AG04450 (cell line): ENCODE data around the gene OCIAD1. TPM values are rescaled to one million over a fixed set of nuclear protein-coding genes. Genes with fewer than 3 reads are reported as not detected.

Experiments
- CTCF ChIA-PET: fragments of 300-600, 350-600 bp; formaldehyde crosslinking; extraction: SDS; loops from one replicate; lab custom pipeline; 2022; ENCODE audit warnings: antibody characterized with exemption, inconsistent platforms; lab: Charles Lee
- POLR2A ChIA-PET: fragments of 350-600 bp; formaldehyde crosslinking; extraction: SDS; loops from one replicate; lab custom pipeline; 2021; ENCODE audit warnings: antibody characterized with exemption, inconsistent platforms; lab: Yijun Ruan, JAX
- DNase-seq: peaks from one replicate; pipeline ENCODE4 v3.0.0-alpha.2; 2011; ENCODE audit warnings: low read depth, low spot score
- H3K27ac ChIP-seq: one replicate; pipeline ENCODE4 v1.5.1; 2012; ENCODE audit warnings: low read depth, low read length, control low read depth
- H3K27me3 ChIP-seq: one replicate; pipeline ENCODE4 v1.6.0; 2012; ENCODE audit warnings: low read length; ENCODE audit not compliant: control insufficient read depth, insufficient read depth
- H3K4me3 ChIP-seq: 2 replicates; pipeline ENCODE4 v1.5.1; 2011; ENCODE audit warnings: mild to moderate bottlenecking, low read depth, low read length, control low read depth
- H3K9me3 ChIP-seq: 2 replicates; pipeline ENCODE4 v1.5.1; 2012; ENCODE audit warnings: low read length; ENCODE audit not compliant: control insufficient read depth, insufficient read depth
- CTCF ChIP-seq: IDR thresholded peaks from 2 replicates; pipeline ENCODE4 v1.5.1; 2011; ENCODE audit warnings: low read depth, low read length, control low read depth, inconsistent platforms
- polyA plus RNA-seq: library from polyadenylated mRNA; depleted of rRNA; stranded (reverse); fragments of >200 nt; gene quantifications from 2 replicates; pipeline ENCODE4 v1.2.3, GENCODE V29; 2011

Gene OCIAD1
- polyA plus RNA-seq, 1 experiment: 176 TPM

GRCh38 chr4:48853604-48854394 lies 22.9 kb downstream of the OCIAD1 start:
- POLR2A ChIA-PET: no interaction called here
- Histone ChIP-seq H3K4me3 (no peak overlapping the region), H3K27me3 (no peaks in the 10 kb centered on the region), H3K9me3 (no peaks in the 10 kb centered on the region), H3K27ac (no peak overlapping the region)
- no peak for TF ChIP-seq CTCF
- CTCF ChIA-PET: no interaction called here
- no peak for DNase-seq

DNA sequence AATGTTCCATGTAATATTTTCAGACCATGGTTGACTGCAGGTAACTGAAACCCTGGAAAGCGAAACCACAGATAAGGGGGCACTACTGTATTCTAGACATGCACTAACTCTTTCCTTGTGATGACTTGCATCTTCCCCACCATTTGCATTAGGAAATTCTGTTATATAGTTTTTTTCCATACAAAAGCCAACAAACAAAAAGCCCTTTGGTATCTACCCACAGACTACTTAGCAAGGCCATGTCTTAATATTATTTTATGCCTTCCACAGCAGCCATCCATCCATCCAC lies 23.5 kb downstream of the OCIAD1 start:
- ChIA-PET POLR2A (no interaction called here), CTCF (no interaction called here)
- TF ChIP-seq CTCF: no peak

DNA sequence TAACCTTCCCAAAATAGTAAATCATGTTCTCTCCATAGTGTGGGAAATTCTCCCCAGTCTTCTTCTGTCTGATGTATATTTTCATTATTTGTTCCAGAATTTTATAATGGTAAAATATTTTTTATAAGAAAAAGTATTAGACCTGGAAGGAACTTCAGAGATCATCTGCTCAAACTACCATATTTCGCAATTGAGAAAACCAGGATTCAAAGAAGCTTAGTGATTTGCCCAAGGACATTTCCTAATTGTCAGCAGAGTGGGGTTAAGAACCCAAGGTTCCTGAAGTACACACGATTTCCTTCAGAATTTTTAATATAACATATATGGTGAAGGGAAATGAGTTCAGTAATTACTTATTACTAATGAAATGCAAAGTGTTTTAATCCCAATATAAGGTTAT lies 24.1 kb downstream of the OCIAD1 start:
- CTCF ChIA-PET: no interaction called here
- Histone ChIP-seq H3K27ac (no peak overlapping the region), H3K9me3 (no peaks in the 10 kb centered on the region), H3K4me3 (no peak overlapping the region), H3K27me3 (no peaks in the 10 kb centered on the region)
- DNase-seq: no peak
- POLR2A ChIA-PET: no interaction called here
- no peak for TF ChIP-seq CTCF

More for the DNA sequence above, 23.5 kb downstream of the OCIAD1 start:
- no peaks in the 10 kb centered on the region for H3K9me3 ChIP-seq
- H3K27me3 ChIP-seq: no peaks in the 10 kb centered on the region
- H3K4me3 ChIP-seq: no peak overlapping the region
- no peak overlapping the region for H3K27ac ChIP-seq
- DNase-seq: no peak

GRCh38 chr4:48858130-48858529 lies 27.2 kb downstream of the OCIAD1 start:
- ChIA-PET CTCF (no interaction called here), POLR2A (no interaction called here)
- Histone ChIP-seq H3K27ac (no peak overlapping the region), H3K9me3 (no peaks in the 10 kb centered on the region), H3K4me3 (no peak overlapping the region), H3K27me3 (no peaks in the 10 kb centered on the region)
- TF ChIP-seq CTCF: no peak
- no peak for DNase-seq

DNA sequence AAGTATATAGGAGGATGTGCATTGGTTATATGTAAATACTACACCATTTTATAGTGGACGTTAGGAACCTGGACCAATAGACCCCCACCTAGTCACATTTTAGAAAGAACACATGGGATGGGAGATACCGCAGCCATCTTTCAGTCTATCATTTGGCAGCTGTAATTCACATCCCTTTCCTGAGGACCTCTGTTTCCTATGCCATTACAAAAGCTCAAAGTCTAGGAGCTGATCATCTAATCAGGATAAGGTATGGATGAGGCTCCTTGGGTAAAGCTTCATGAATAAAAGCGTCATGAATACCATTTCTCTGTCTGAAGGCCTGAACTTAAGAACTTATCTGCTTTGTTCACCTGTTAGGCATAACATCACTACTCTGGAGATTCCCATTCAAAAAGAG lies 31.1 kb downstream of the OCIAD1 start:
- POLR2A ChIA-PET: interaction anchor here (0.6 kb wide), 1 partner anchor 51 kb away, joined by 5 read pairs; no protein-coding TSS in a partner anchor

More for the DNA sequence above, 31.1 kb downstream of the OCIAD1 start:
- Histone ChIP-seq H3K4me3 (no peak overlapping the region), H3K27me3 (no peaks in the 10 kb centered on the region), H3K9me3 (no peaks in the 10 kb centered on the region), H3K27ac (no peak overlapping the region)
- no peak for DNase-seq
- TF ChIP-seq CTCF: no peak
- CTCF ChIA-PET: no interaction called here
